GM19455 (cell line): Measurements from ENCODE around the gene NBEA.

ENCODE experiments used
- ATAC-seq: cut with Tn5 transposase; IDR thresholded peaks from one replicate; pipeline ENCODE4 v1.9.1; 2021; ENCODE audit not compliant: unreplicated experiment

Gene NBEA

DNA sequence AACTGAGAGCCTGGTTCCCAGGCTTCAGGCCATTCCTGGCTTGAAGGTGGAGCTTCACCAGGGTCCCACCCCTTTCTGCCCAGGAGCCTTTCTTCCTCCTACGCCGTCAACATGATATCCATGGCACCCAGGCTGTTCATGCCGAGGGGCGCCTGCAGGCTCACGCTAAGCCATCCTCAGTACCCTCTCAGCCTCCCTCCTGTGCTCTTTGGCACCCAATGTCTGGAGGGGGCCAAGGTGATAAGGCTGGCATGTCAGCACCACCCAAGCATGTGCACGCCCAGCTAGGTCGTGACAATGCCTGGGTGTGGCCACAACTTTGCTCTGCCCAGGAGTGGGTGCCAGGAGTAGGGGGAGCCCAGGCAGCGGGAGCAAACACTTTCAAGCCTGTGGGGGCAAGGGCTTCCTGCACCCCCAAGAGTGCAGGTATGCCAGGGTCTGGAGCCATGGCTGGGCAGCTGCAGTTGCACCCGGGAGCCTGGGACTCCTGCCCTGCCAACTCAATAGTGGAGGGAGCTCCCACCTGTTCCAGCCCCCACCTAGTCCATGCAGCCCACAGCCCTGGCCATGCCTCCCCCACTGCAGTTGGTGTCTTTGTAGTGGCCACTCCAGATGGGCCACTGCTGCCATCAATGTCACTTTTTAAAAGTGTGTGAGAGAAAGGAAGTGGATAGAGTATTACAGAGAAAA is 314.5 kb downstream of the NBEA start:
- no peak for ATAC-seq

DNA sequence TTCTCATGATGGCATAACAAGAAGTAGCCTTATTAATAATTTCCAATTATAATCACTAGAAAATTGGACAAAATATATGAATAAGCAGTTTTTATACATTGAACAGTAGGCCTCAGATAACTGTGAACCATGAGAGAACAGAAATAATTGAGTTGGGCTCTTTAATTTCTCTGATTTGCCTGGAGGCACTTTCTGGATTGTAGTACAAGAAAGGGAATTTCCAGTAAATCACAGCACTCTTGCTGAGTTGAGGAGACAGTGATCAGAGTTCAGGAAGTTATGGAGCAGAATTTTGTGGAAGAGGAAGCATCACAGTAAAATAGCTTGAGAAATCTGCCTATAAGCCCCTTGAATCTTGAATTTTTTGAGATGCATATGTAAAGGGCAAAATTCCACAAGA is 318.2 kb downstream of the NBEA start:
- no peak for ATAC-seq

DNA sequence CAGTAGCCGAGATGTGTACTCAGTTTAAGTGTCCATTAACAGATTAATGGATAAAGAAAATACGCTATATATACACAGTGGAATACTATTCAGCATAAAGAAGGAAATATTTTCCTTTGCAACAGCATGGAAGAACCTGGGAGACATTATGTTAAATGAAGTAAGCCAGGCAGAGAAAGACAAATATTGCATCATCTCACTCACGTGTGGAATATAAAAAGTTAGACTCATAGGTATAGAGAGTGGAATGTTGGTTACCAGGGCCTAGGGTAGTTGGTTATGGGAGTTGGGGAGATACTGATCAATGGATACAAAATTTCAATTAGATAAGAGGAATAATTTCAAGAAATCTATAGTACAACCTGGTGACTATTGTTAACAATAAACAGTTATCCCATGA is 324.3 kb downstream of the NBEA start:
- ATAC-seq = no peak

DNA sequence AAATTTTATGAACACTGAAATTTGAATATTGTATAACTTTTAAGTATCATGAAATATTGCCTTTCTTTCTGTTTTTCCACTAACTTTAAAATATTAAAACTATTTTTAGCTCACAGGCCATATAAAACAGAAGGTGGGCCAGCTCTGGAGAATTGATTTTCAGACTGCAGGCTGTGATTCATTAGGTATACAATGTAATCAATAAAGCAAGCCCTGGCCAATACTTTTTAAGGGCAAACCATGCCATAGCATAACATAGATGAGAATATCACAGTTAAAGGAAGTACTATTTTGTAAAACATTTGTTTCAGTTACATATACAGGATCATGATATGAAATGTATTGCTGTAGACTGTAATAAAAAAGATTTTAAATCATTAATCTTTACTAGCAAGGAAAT is 336.8 kb downstream of the NBEA start:
- ATAC-seq = no peak

DNA sequence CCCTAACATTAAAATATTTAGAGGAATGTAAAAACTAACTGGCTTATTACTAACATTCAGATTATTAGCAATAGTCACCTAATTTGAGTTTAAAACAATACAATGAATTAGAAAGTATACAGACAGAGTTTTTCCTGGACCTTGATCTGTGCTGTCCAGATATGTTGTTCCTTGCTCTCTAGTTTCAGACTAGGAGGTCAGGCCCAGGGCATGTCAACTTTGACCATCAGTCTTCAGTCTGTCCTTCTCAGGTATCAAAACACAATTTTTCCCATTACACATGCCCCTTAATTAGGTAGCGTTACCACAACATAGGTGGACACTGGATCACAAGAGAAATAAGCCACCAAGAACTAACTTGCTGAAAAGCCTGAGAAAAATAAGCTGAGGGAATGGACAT is 337.4 kb downstream of the NBEA start:
- ATAC-seq = no peak

DNA sequence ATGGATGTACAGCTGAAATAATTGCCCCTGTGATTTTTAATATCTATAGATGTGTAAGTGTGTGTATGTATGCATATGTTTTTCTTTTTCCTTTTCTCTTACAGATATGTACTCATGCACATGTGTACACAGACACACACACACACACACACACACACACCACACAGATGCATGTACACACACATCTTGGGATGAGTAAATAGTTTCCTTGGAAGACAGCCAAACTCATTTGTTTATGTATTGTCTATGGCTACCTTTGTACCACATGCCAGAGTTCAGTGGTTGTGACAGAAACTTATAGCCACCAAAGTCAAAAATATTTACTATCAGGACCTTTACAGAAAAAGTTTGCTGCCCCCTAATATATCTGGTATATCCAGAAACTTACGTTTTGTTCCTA is 341.8 kb downstream of the NBEA start:
- ATAC-seq = no peak

DNA sequence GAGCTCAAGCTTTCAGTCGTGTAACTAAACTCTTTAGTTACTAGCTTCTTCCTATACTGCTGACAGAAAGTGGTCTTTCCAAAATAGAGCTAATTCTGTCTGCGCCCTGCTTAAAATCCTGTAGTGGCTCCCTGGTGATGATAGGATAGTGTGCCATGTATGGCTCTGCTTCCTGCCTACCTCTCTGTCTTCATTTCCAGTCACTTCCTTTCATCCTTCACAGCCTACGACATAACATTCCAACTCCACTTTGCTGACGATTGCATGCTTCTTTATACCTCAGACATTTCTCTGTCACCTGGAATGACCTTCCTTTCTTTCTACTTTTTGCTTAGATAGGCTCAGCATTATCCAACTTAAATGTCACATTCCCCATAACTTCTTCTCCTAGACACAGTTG is 343.6 kb downstream of the NBEA start:
- no peak for ATAC-seq

DNA sequence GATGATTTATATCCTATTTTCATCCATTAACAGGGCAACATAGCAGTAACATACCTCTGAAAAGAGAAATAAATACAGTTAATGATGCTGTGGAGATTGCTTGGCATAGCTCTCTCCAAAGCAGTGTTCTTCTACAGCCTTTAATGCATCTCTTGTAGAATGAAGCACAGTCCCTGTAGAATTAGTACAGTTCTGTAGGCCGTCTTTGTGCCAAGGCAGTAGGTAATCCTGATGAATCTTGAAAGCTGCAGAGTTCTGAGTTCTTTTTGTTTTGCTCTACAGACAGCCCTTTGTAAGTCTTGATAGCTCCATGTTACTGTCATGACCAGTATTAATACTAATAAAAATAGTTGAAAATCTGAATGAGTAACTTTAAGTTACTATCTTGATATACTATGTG is 350.3 kb downstream of the NBEA start:
- ATAC-seq = no peak

DNA sequence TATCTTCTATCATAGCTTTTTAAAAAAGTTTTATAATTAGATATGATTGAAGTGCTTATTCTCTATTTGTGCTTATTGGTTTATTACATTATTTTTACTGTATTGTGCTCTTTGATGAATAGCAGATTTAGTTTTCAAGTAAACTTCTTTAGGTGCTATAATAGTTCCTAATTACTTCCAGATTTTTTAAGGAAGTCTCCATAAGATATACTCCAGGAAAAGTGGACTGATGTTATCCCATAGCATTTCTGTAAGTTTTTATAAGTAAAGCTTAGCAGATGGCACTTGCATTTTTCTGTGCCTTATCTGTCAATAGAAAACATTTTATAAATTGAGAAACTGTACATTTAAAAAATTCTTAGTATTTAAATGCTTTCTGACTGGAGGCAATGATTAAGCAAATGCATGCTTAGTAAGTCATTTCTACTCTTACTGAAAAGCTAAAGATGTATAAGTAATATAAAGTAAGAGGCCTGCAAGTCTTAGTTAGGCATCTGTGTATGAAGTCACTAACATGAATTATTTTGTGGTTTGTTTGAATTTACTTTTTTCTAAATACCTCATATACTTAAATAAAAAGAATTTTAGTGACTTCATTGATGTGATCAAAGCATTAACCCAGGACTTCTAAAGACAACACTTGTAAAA is 351.6 kb downstream of the NBEA start:
- ATAC-seq = no peak

DNA sequence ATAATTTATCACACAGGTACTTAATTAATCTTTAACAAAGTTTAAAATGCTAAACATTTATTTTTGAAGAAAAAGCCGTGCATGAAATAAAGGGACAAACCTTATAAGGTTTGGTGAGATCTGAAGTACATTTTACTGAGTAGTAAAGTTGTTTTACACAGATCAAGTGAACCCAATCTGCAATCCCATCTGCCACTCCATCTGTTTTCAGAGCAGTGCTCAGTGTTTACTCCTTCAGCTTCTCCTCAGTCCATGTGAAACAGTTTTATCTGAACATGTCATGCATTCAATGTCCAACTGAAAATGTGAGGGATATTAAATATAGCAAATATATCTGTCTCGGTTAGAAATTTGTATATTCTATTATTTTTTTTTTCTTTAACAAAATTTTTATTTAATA is 367.6 kb downstream of the NBEA start:
- no peak for ATAC-seq

DNA sequence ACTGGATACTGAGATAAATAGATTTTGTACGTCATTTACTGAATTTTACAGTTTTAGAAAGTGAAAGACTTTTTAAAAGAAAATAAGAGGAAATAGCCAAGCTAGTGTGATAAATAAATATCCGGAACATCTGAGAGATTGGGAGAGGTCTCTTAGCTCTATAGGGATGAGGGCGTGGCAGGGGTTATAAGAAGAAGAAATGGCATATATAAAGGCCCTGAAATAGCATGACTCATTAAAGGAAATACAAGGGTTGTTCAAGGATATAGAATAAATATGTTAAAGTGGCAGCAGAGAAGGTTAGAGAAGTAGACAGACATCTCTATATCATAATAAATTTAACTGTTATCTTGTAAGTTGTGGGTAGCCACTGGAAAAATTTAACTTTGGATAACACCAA is 390.1 kb downstream of the NBEA start:
- ATAC-seq = no peak

DNA sequence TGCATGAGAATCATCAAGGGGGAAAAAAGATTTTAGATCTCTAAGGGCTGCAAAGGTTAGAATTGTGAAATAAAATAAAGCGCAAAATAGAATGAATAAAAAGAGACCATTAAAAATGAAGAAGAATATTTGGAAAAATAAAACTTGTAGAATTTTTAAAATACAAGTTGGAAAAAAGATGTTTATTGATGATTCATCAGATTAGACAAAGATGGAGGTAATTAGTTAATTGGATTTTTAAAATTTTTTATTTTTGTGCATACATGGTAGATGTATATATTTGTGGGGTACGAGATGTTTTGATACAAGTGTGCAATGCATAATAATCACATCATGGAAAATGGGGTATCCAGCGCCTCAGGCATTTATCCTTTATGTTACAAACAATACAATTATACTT is 391.1 kb downstream of the NBEA start:
- ATAC-seq = no peak

DNA sequence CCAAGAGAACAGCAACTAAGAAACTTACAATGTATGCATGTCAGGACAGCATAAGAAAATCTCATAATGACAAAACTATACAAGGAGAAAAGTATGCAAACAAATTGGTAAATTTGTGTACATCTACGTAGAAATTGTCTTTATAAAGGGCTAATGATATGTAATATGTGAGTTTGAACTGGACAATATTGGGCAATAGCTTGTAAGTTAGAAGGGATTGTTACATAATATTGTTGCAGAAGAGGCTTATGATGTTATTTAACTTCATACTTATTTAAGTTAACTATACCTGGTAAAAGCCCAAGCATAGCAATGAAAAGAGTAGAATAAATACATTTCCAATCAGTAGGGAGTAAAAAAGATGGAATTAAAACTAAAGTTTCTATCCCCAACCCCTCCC is 400.4 kb downstream of the NBEA start:
- no peak for ATAC-seq

DNA sequence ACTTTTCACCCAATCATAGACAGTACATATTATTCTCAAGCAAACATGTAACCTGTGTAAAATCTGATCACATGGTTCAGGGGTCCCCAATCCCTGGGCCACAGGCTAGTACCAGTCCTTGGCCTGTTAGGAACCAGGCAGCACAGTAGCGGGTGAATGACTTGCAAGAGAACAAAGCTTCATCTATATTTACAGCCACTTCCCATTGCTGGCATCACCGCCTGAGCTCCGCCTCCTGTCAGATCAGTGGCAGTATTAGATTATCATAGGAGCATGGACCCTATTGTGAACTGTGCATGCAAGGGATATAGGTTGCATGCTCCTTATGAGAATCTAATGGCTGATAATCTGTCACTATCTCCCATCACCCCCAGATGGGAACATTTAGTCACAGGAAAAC is 401.3 kb downstream of the NBEA start:
- no peak for ATAC-seq

DNA sequence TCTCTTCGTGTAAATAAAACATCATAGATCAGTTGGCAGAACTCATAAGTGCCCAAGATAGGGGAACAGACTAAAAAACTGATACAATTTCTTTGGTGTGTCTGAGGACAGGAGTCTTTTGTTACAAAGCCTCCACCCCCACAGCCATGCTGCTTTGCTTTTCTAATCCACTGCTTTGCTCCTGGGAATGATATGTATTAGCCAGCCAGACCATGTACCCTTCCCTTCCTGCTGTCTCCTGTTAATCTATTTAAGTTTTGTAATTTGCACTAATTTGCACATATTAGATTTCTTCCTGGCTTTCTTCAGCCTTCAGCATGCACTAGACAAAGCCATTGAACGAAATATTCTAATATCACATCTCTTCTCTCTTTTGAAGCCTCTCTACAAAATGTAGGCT is 403.9 kb downstream of the NBEA start:
- ATAC-seq = no peak

DNA sequence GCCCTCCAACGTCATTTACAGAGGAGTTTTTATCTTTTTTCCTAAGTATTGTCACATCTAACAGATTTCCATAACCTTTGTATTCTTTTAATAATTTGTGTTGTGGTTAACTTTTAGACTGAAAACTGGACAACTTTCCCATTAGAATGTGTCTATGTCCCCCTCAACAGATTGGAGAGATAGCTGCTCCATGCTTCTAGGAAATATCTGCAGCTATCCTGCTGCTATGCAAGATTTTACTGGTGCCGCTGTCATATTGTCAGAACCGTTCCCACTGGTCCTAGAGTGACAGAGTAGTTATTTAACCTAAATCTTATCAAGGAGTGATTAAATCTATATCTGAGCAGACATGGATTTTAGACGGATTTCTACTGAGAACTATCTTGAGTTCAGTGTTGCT is 404.4 kb downstream of the NBEA start:
- ATAC-seq = no peak

DNA sequence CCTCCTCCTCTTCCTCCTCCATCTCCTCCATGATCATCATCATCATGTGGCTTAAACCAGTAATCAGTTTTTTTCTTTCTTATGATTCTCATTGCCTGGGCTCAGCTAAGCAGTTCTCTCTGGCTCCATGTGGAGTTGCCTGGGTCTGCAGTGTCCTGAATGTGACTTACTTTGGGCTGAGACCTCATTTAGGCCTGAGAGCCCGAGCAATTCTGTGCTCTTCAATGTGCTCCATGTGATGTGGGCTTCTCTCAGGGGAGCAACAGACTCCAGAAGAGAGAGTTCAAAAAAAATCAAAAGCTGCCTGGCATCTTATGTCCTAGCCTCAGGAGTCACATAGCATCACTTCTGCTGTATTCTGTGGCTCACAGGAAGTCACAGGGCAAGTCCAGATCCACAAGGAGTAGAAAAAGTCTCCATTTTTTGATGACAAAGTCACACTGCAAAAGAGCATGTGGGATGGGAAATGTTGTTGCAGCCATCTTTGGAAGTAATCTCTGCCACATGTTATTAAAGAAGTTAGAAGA is 405.7 kb downstream of the NBEA start:
- ATAC-seq = no peak

DNA sequence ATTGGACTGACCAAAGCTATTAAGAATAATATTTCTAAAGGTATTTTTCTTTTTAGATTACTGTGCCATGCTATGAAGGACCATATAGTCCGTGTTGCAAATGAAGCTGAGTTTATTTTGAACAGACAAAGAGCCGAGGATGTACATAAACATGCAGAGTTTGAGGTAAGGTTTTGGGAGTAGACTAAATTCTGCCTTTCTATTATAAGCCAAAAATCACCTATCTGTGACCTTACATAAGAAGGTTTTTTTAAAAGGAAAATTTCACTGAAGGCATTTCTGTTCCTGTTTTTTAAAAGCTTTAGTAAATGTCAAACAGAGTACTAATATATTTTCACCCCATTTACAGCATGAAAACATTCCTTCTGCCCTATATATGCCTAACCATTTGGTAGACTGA is 407.0 kb downstream of the NBEA start:
- no peak for ATAC-seq

DNA sequence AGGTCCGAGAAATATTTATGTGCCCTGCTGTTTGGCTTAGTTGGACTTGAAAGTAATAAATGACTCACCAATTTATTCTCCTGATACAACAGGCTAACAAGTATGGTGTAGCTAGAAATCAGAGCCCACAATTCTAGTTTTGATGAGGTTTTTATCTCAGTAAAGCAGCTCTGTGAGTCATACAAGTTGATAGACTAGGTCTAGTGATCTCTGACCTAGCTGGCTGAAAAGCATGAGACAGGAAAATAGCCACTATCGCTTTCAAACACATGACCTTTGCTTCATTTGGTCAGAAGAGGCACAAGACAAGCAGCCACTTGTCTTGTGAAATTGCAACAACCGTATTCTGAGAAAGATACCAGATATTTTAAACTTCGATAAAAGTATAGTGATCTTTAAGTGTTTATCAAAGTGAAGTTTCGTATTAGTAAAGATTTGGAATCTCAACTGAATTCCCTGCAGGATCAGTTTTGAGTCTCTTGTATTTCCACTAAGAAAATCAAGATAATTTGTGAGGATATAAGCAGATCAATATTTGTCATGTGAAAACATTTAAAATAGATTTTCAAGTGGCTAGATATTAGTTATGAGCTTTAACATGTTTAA is 407.7 kb downstream of the NBEA start:
- ATAC-seq = no peak

DNA sequence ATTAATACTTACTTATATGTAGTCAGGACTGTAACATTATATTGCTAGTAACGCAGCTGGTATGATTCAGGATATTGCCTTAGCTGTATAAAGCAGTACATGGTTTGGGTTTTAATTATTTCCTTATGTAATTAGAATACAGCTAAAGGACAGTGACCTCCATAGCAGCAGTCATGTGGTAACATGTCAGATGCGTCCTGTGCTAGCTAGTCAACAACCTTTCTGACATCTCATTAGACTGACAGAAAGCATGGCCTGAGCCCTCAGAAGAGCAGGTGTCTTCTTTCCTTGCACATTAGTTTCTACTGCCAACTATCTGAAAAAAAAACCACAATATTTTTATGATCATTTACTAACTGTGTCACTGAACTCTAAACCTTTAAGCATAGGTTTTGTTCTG is 412.2 kb downstream of the NBEA start:
- ATAC-seq = no peak

DNA sequence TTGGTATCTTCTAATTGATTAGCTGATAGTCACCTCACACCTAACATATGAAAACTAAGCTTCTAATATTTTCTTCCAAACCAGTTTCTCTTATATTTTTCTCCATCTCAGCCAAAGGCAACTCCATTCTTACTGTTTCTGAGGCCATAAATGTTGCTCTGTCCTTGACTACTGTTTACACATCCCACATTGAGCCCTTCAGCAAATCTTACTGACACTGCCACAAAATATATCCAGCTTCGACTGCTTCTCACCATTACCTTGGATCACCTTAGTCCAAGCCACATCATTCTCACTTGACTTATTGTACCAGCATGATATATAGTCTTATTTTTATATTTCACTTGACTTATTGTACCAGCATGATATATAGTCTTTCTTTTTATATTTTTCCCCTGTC is 412.8 kb downstream of the NBEA start:
- ATAC-seq = no peak

DNA sequence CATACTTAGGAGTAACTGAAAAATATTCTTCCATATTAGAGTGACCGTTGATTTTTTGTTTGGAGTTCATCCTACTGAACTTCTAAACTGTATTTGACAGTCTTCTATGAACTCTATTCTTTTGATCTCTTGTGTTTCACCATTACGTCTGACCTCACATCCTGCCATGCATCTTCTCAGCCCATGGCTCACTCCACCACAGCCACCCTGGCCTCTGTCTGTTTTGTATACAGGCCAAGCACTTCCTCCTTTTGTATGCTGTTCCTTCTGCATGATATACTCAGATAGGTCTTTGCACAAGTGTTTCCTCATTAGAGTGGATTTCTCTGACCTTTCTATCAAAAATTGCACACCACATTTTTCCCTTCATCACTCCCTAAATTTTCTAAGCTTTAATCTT is 414.5 kb downstream of the NBEA start:
- no peak for ATAC-seq

DNA sequence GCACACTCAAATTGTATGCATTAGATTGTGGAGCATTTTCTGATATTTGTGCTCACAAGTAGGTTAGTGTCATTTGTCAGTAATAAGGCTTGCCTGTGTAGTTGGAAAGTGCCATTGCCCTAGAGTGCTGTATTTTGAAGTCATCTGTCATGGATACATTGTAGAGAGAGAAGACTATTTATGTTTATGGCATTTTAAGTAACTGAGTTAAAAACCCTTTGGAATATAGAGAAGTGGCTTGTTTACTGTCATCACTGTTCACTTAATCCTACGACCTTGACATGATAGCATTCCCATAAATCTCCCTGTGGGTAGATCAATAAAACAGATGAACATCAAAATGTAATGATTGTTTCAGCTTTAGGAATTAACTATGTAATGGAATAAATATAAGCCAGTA is 423.8 kb downstream of the NBEA start:
- ATAC-seq = no peak
